Cardiac septum (tissue), 1 donor: ENCODE measurements around the gene TAPT1. TPM values are rescaled to one million over a fixed set of nuclear protein-coding genes. Genes with fewer than 3 reads are reported as not detected.
"Not testable (repeated sequence)": the region's sequence is repeated elsewhere in the genome, so short reads cannot be mapped to it uniquely, and the experiment has no call there.

ENCODE experiments used
- DNase-seq: peaks from one replicate; pipeline ENCODE4 v3.0.0-alpha.2; 2020; ENCODE audit warnings: low spot score
- intact Hi-C: fragments of 100-400 bp; cut with DNase I; formaldehyde crosslinking; loops from one replicate; pipeline ENCODE4 v1.14.0; 2022
- long read RNA-seq: library from polyadenylated mRNA; unstranded; transcript quantifications from one replicate; pipeline ENCODE4 v2.0.0, GENCODE V29; 2021
- total RNA-seq: library from RNA; stranded (reverse); fragmentation: NEBNext Ultra II Directional; extraction: Animal tissue kit (Norgen Biotek cat#: 25700); gene quantifications from one replicate; pipeline ENCODE4 v1.2.1, GENCODE V29; 2021
- donor health status: DM: no; HTN: no; CAD: no.

The TAPT1 gene
- total RNA-seq: 44.8 TPM
- long read RNA-seq, full-length matches to known transcripts: 26 of 46 reads
- long read RNA-seq, partial matches to known transcripts: 5 of 46 reads
- long read RNA-seq, other reads (novel, unspliced or antisense): 15 of 46 reads

- DNase-seq: peak; percentile 93
- intact Hi-C loops: loop anchor here (2.0 to 10.0 kb wide), 3 partner anchors 29 to 1211 kb away; partner anchors contain the start of gene FBXL5
These were observed at the start of gene TAPT1 for GRCh38 chr4:16225863-16226815. Gene TAPT1, minus strand, starts transcription at chr4:16226471. Its CDS starts 14 bp downstream, at chr4:16226457.

GRCh38 chr4:16271411-16271810 lies 45.1 kb upstream of the TAPT1 start:
- intact Hi-C loops: no loop called here
- no peak for DNase-seq

- intact Hi-C loops: no loop called here
These were observed 44.4 kb upstream of the TAPT1 start for GRCh38 chr4:16270454-16271328.

GRCh38 chr4:16269742-16270453 lies 43.6 kb upstream of the TAPT1 start:
- intact Hi-C loops: loop anchor here (5.0 to 10.0 kb wide), 3 partner anchors 73 to 465 kb away; no protein-coding TSS in a partner anchor
- not testable (repeated sequence) for DNase-seq

More at GRCh38 chr4:16270454-16271328, 44.4 kb upstream of the TAPT1 start:
- DNase-seq: no peak

GRCh38 chr4:16269240-16269639 lies 43.0 kb upstream of the TAPT1 start:
- intact Hi-C loops: loop anchor here (5.0 to 10.0 kb wide), 3 partner anchors 72 to 464 kb away; no protein-coding TSS in a partner anchor
- DNase-seq: no peak

GRCh38 chr4:16268290-16268689 lies 42.0 kb upstream of the TAPT1 start:
- DNase-seq: no peak
- intact Hi-C loops: loop anchor here (5.0 to 10.0 kb wide), 3 partner anchors 71 to 463 kb away; no protein-coding TSS in a partner anchor

- intact Hi-C loops: loop anchor here (5.0 to 10.0 kb wide), 3 partner anchors 70 to 463 kb away; no protein-coding TSS in a partner anchor
- DNase-seq: no peak
These were observed 41.4 kb upstream of the TAPT1 start for GRCh38 chr4:16267639-16268038.

- DNase-seq: no peak
- intact Hi-C loops: loop anchor here (2.0 to 10.0 kb wide), 4 partner anchors 69 to 461 kb away; no protein-coding TSS in a partner anchor
These were observed 39.5 kb upstream of the TAPT1 start for GRCh38 chr4:16265820-16266219.

- intact Hi-C loops: loop anchor here (2.0 to 10.0 kb wide), 4 partner anchors 67 to 460 kb away; no protein-coding TSS in a partner anchor
These were observed 38.5 kb upstream of the TAPT1 start for GRCh38 chr4:16264798-16265197.

GRCh38 chr4:16263056-16263455 lies 36.8 kb upstream of the TAPT1 start:
- intact Hi-C loops: loop anchor here (10.0 kb wide), 2 partner anchors 378 to 458 kb away; no protein-coding TSS in a partner anchor
- DNase-seq: no peak

More at GRCh38 chr4:16264798-16265197, 38.5 kb upstream of the TAPT1 start:
- DNase-seq: no peak

GRCh38 chr4:16262188-16262587 lies 35.9 kb upstream of the TAPT1 start:
- intact Hi-C loops: loop anchor here (10.0 kb wide), 2 partner anchors 377 to 457 kb away; no protein-coding TSS in a partner anchor
- no peak for DNase-seq

GRCh38 chr4:16261313-16261878 lies 35.1 kb upstream of the TAPT1 start:
- intact Hi-C loops: loop anchor here (10.0 kb wide), 2 partner anchors 377 to 457 kb away; no protein-coding TSS in a partner anchor
- no peak for DNase-seq

- DNase-seq: no peak
- intact Hi-C loops: loop anchor here (10.0 kb wide), 2 partner anchors 375 to 455 kb away; no protein-coding TSS in a partner anchor
These were observed 33.6 kb upstream of the TAPT1 start for GRCh38 chr4:16259889-16260246.

GRCh38 chr4:16259241-16259888 lies 33.1 kb upstream of the TAPT1 start:
- intact Hi-C loops: no loop called here
- DNase-seq: no peak

GRCh38 chr4:16257611-16258010 lies 31.3 kb upstream of the TAPT1 start:
- DNase-seq: no peak
- intact Hi-C loops: no loop called here

GRCh38 chr4:16256343-16256742 lies 30.1 kb upstream of the TAPT1 start:
- intact Hi-C loops: no loop called here

GRCh38 chr4:16255730-16256129 lies 29.5 kb upstream of the TAPT1 start:
- intact Hi-C loops: no loop called here
- no peak for DNase-seq

More at GRCh38 chr4:16256343-16256742, 30.1 kb upstream of the TAPT1 start:
- DNase-seq: no peak
